Pancreas (tissue), 10 donors: Measurements from ENCODE around the gene TTBK2. TPM values are rescaled to one million over a fixed set of nuclear protein-coding genes. Genes with fewer than 3 reads are reported as not detected.
A peak's percentile ranks its signal among the peaks of the same experiment; 100 is the strongest.

Experiments used
- ATAC-seq, 4 donors: fragments of 200-7000 bp; cut with Tn5 transposase; one replicate each; pipeline versions ENCODE4 v1.8.0 to v1.9.1; 2020; ENCODE audit warnings: mild to moderate bottlenecking in 4 of 4, moderate library complexity in 4 of 4
- DNase-seq, 6 donors: peaks; one replicate each; pipeline ENCODE4 v3.0.0-alpha.2; 2020
- FAIRE-seq: peaks from 2 replicates; lab custom pipeline; 2012; peaks lifted over from hg19 to GRCh38; lab: Jason Lieb, UNC
- H3K27ac ChIP-seq, 4 donors: fragments of 200-600 bp; sonication (generic); 1 replicate in 3 of 4; 2 replicates in 1 of 4; pipeline versions ENCODE4 v1.5.0 to v1.8.0; 2020
- H3K27me3 ChIP-seq, 4 donors: fragments of 200-600 bp; one replicate each; pipeline ENCODE4 v1.8.0; 2021
- H3K36me3 ChIP-seq, 3 donors: fragments of 200-600 bp; sonication (generic) in 1 of 3; one replicate each; pipeline versions ENCODE4 v1.5.0 to v1.8.0; 2020 to 2021
- H3K4me1 ChIP-seq, 3 donors: fragments of 200-600 bp; one replicate each; pipeline ENCODE4 v1.8.0; 2021
- H3K4me3 ChIP-seq, 4 donors: fragments of 200-600 bp; sonication (generic) in 2 of 4; one replicate each; pipeline versions ENCODE4 v1.5.0 to v1.8.0; 2020 to 2021
- H3K9me3 ChIP-seq, 4 donors: fragments of 200-600 bp; one replicate each; pipeline ENCODE4 v1.8.0; 2021
- WGBS, 2 donors: extraction: QIAGEN DNeasy Blood & Tissue Kit; methylation state at CpG; one replicate each; pipeline ENCODE4 v1.1.7; 2013; 5-methylcytosine and 5-hydroxymethylcytosine counted together
- intact Hi-C, 3 donors: fragments of 100-400 bp; cut with DNase I; formaldehyde crosslinking; loops; one replicate each; pipeline versions ENCODE4 v1.11.1 to v1.14.2; 2022
- polyA plus RNA-seq, 2 donors: library from polyadenylated mRNA; stranded (reverse); fragments of 200-250 nt; gene quantifications; one replicate each; pipeline ENCODE4 v1.2.3, GENCODE V29; 2013
- total RNA-seq, 6 donors: library from RNA; stranded (reverse); fragmentation: NEBNext Ultra II Directional in 4 of 6; extraction: Animal tissue kit (Norgen Biotek cat#: 25700) in 4 of 6; gene quantifications; one replicate each; pipeline versions ENCODE4 v1.2.1 to v1.2.4, GENCODE V29; 2021 to 2023
- TF ChIP-seq, protein P1 (sequence below), 4 donors: fragments of 200-600 bp; sonication (generic) in 3 of 4; IDR thresholded peaks; one replicate each; pipeline versions ENCODE4 v1.5.0 to v1.8.0; 2021; ENCODE audit warnings: antibody characterized with exemption in 4 of 4
- donor health status: healthy with polysubstance abuse.
- donor health status: DM: no; HTN: no; CAD: no; lungs with moderate emphysema.
- donor health status: DM: no; HTN: no; CAD: no.
- donor health status: control.
- donor health status: control.
- donor health status: Bipolar disorder and iron deficiency.
- donor health status: DM: yes; HTN: yes; CAD: no.
- donor health status: DM: no; HTN: no; CAD: no.
- donor health status: DM: no; HTN: no; CAD: no.
- donor health status: DM: yes; HTN: yes; CAD: no.

TTBK2 gene
- total and polyA plus RNA-seq, 8 donors = 1.7 to 8.5 (median 4.8) TPM

- ATAC-seq (peak; percentile 17 to 46 (median 26)), FAIRE-seq (no peak), DNase-seq (peak in 2 of 6 donors; percentile 50 to 77)
- no peaks in the 10 kb centered on the region for H3K27me3 ChIP-seq
- 1 to 2% methylated on average over 34 to 55 of the region's 55 CpGs for WGBS, 2 donors
- peaks cover 4 to 9% (median 7%) of the 10 kb centered on the region in 3 donors for H3K4me1 ChIP-seq
- intact Hi-C loops = no loop called here
- TF ChIP-seq, protein P1, sequence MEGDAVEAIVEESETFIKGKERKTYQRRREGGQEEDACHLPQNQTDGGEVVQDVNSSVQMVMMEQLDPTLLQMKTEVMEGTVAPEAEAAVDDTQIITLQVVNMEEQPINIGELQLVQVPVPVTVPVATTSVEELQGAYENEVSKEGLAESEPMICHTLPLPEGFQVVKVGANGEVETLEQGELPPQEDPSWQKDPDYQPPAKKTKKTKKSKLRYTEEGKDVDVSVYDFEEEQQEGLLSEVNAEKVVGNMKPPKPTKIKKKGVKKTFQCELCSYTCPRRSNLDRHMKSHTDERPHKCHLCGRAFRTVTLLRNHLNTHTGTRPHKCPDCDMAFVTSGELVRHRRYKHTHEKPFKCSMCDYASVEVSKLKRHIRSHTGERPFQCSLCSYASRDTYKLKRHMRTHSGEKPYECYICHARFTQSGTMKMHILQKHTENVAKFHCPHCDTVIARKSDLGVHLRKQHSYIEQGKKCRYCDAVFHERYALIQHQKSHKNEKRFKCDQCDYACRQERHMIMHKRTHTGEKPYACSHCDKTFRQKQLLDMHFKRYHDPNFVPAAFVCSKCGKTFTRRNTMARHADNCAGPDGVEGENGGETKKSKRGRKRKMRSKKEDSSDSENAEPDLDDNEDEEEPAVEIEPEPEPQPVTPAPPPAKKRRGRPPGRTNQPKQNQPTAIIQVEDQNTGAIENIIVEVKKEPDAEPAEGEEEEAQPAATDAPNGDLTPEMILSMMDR (IDR thresholded peaks at IDR 0.05) = no peak
- peaks cover 0 to 16% (median 5%) of the 10 kb centered on the region in 3 donors for H3K36me3 ChIP-seq
- H3K4me3 ChIP-seq = peak overlapping the region; percentile 89 to 97 (median 92)
- no peaks in the 10 kb centered on the region for H3K9me3 ChIP-seq
- H3K27ac ChIP-seq = peak overlapping the region; percentile 73 to 89 (median 86)
Observed at GRCh38 chr15:42736178-42736792, 184.3 kb downstream of the TTBK2 start.

DNA sequence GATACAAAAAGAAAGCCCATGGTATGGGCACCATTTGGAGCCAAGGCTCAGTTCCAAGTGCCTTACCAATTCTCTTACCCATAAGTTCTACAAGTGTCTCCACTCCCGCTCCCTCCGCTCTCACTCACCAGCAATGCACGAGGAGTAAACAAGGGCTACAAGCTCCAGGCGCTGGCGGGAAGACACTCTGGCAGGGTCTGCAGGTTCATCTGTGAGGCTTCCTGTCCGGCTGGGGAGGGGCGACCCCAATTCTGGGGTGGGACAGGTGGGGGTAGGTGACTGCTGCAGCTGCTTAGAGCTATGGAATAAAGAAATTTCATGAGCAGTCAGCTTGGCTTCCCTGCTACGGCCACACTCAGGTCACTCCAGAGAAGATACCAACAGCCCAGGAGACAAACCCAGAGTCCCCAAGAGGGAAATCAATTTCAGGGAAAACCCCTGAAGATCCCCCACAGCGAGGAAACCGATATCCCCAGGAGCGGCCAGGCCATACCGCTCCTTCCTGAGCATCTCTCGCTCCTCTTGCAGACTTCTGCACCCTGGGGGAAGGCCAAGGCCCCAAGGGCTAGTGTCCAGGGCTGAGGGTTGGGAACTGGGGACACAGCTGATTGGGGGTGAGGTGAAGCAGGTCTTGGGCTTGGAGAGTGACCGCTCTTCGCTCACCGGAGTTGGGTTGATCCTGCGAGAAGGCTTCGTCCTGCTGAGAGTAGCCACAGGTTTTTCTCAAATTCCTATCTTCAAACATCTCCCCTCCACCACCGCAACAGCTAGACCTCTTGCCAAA lies 185.0 kb downstream of the TTBK2 start:
- DNase-seq (no peak), ATAC-seq (no peak), FAIRE-seq (no peak)
- H3K27me3 ChIP-seq = no peaks in the 10 kb centered on the region
- H3K27ac ChIP-seq = no peak overlapping the region
- H3K36me3 ChIP-seq = peaks cover 0 to 22% (median 5%) of the 10 kb centered on the region in 3 donors
- H3K4me1 ChIP-seq = peaks cover 4 to 9% (median 7%) of the 10 kb centered on the region in 3 donors
- WGBS, 2 donors = 89% methylated on average over 19 of the region's 19 CpGs
- H3K4me3 ChIP-seq = peak overlapping the region; percentile 89 to 97 (median 92)
- no peaks in the 10 kb centered on the region for H3K9me3 ChIP-seq
- intact Hi-C loops = no loop called here
- TF ChIP-seq, protein P1 (IDR thresholded peaks at IDR 0.05) = no peak

DNA sequence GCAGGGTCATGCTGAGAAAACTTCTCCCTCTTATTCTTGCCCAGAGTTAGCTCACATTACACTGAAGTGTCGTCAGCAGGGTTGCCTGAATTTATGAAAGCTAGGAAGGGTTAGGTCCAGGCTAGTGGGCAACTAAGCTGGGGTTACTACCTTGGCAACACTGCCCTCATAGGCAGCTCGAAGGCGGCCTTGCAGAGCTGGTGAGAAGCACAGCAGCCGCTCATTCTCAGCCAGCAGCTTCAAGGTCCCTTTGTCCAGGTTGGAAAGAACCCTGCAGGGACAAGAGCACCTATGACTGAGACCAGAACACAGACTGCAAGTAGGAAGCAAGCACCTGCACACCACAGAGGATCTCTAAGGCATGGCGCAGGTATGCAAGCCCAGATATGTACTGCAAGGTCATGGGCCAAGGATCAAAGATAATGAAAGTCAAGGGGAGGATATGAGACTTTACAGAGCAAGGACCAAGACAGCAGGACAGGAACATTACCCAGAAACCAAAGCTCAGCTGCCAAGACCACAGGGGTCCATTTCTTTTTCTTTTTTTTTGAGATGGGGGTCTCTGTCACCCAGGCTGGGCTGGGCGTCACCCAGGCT lies 186.4 kb downstream of the TTBK2 start:
- intact Hi-C loops = no loop called here
- Histone ChIP-seq H3K27ac (no peak overlapping the region), H3K4me3 (no peak overlapping the region), H3K27me3 (no peaks in the 10 kb centered on the region), H3K4me1 (peaks cover 4 to 9% (median 7%) of the 10 kb centered on the region in 3 donors), H3K9me3 (no peaks in the 10 kb centered on the region), H3K36me3 (peaks cover 0 to 34% (median 5%) of the 10 kb centered on the region in 3 donors)
- DNase-seq (no peak), ATAC-seq (no peak), FAIRE-seq (no peak)
- TF ChIP-seq, protein P1 (IDR thresholded peaks at IDR 0.05) = no peak
- WGBS, 2 donors = 62 to 65% methylated on average over 6 of the region's 6 CpGs

- no peak for ATAC-seq
- Histone ChIP-seq H3K27me3 (no peaks in the 10 kb centered on the region), H3K36me3 (peaks cover 5 to 45% (median 5%) of the 10 kb centered on the region in 3 donors), H3K4me3 (no peak overlapping the region), H3K4me1 (peaks cover 4 to 9% (median 7%) of the 10 kb centered on the region in 3 donors), H3K9me3 (no peaks in the 10 kb centered on the region), H3K27ac (no peak overlapping the region)
- TF ChIP-seq, protein P1 (IDR thresholded peaks at IDR 0.05) = no peak
- no peak for FAIRE-seq
- no peak for DNase-seq
- WGBS, 2 donors = 93 to 95% methylated on average over 11 of the region's 11 CpGs
- intact Hi-C loops = no loop called here
Observed at GRCh38 chr15:42733027-42733426, 187.6 kb downstream of the TTBK2 start.
